SK-N-MC (cell line): ENCODE data around the gene EMX2.

Experiments
- DNase-seq: peaks from one replicate; pipeline ENCODE4 v3.0.0-alpha.2; 2011; ENCODE audit warnings: low read depth, low spot score
- H3K27ac ChIP-seq: fragments of 200-600 bp; sonication (generic); 2 replicates; pipeline ENCODE4 v1.5.1; 2016; ENCODE audit warnings: mixed run types
- H3K36me3 ChIP-seq: fragments of 200-600 bp; sonication (generic); 2 replicates; pipeline ENCODE4 v1.6.1; 2017; ENCODE audit warnings: antibody characterized with exemption, low read length, mixed read lengths; ENCODE audit not compliant: insufficient read depth
- H3K4me3 ChIP-seq: fragments of 200-600 bp; sonication (generic); 2 replicates; pipeline ENCODE4 v1.5.1; 2016
- H3K9ac ChIP-seq: fragments of 200-600 bp; sonication (generic); 2 replicates; pipeline ENCODE4 v1.8.0; 2017; ENCODE audit warnings: mixed run types, mixed read lengths; ENCODE audit not compliant: insufficient read length
- H3K9me3 ChIP-seq: fragments of 200-600 bp; sonication (generic); 2 replicates; pipeline ENCODE4 v1.6.1; 2017; ENCODE audit warnings: low read depth, mild to moderate bottlenecking, antibody characterized with exemption, low read length, moderate library complexity, mixed read lengths
- EZH2 ChIP-seq: fragments of 200-600 bp; sonication (generic); IDR thresholded peaks from one replicate; pipeline ENCODE4 v1.6.1; 2017; ENCODE audit warnings: antibody characterized with exemption
- FOXP2 ChIP-seq: optimal IDR thresholded peaks from 2 replicates; pipeline ENCODE3; 2011; ENCODE audit warnings: mild to moderate bottlenecking, moderate library complexity; ENCODE audit not compliant: insufficient read depth; ENCODE audit errors: extremely low read length, control extremely low read depth
- POLR2AphosphoS5 ChIP-seq: IDR thresholded peaks from 2 replicates; pipeline ENCODE4 v1.6.1; 2012; ENCODE audit warnings: mild to moderate bottlenecking, low read depth, low read length, borderline replicate concordance

The EMX2 gene

DNA sequence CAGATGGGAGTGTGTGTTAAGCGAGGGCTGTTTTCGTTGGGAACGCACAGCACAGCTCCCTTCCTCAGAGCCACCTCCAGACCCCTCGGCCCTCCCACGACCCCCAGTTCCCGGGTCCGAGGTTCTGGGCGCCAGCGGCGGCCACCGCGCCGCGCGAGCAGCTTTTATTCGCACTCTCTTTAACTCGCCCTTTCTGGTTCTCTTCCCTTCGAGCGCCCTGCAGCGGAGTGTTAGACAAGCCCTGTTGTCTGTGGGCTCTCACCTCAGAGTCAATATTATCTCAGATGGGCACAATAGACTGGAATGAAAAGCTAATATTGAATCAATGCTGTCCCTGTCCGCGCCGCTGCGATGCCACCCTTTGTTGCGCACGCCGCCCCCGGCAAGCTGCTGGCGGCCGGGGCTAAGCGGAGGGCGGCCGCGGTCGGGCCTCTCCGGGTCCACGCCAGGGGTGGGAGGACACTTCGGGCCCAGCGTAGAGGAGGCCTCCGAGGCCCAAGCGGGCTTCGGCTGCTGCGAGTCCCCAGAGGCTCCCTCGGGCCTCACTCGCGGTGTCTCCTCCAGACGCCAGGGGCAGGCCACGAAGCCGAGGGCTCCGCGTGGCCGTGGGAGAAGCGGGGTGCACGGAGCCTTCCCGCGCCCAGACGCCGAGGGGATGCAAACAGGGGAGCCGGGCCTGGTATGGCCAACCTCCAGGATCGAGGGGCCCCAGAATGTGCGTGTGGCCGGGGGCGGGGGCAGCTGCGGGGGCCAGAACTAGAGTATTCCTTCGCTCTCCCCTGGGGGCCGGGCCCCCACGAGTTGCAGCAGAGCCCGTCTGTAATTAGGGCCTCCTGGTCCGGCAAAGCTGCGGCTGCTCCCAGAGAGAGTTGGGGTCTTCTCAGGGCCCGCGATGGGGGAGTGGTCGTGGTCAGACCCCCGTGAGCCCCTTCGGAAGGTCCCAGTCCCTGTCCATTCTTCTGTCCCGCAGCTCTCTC is 7.9 kb upstream of the EMX2 start:
- H3K4me3 ChIP-seq: no peak overlapping the region
- H3K9me3 ChIP-seq: no peaks in the 10 kb centered on the region
- H3K27ac ChIP-seq: no peak overlapping the region
- TF ChIP-seq POLR2AphosphoS5: no peak
- no peak for TF ChIP-seq FOXP2
- TF ChIP-seq EZH2: no peak
- no peak for DNase-seq
- H3K36me3 ChIP-seq: no peaks in the 10 kb centered on the region
- H3K9ac ChIP-seq: no peak overlapping the region

DNA sequence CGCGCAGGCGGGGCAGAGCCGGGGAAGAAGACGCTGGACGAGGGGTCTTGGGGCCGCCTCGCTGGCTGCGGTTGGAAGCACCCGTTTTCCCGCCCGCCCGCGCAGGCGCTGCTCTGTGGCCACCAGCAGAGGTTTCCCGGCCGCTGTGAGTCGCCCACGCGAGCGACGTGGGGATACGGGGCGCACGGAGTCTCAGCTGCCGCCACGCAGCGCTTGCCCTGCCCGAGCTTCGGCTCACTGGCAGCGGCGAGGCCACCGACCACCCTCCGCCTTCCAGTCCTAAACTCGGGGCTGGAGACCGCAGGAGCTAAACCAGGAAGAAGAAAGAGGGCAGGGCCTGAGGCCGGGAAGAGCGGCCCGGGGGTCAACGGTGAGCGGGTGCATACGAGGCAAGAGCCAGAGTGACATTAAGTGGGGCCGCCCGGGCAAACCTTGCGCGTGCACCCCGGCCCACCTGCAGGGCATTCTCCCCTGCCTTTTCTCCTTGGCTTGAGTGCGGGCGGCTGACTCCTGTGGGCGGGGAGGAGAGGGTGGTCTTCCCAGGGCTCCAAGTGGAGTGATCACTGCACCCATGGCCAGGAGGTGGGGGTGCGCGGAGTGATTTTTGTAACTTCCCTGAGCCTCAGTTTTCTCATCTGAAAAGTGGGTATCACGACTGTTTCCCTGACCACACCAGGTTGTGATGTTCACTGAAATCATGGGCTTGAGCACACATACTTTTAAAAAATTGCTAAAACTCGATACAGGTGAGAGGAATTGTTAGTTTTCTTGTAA is 7.1 kb upstream of the EMX2 start:
- H3K27ac ChIP-seq: no peak overlapping the region
- H3K4me3 ChIP-seq: no peak overlapping the region

DNA sequence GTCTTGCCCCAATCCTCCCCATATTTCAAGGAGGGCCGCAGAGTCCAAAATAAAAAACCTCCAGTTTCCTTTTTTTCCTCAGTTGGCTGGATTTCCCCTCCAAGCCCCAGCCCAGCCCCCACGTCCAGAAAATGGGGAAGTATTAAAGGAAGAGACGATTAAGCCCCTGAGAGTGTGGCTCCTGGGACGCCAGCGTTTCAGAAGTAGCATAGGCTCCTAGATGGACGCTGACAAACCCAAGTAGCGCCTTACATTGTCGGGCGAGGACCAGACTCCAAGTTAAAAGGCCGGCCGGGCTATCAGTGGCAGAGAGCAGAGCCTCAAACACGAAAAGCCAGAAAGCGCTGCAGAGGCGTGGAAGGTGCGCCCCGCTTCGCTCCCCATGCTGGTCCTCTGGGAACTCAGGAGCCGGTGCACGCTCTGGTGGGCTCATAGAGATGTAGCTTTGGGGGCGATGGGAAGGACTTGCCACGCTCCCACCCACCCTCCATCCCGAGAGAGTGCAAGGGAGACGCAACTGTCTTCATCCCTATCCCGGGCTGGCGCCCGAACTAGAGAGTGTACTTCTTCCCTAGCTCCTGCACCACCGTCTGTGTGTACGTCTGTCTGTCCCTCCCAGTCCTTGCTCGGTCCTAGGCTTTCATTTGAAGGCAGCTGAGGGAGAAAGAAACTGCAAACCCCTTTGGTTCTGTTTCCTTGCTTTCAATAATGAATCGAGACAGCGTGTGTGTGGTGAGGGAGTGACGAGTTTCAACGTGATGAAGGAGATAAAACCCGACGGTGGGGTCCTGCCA is 6.3 kb upstream of the EMX2 start:
- Histone ChIP-seq H3K27ac (no peak overlapping the region), H3K4me3 (no peak overlapping the region), H3K9me3 (no peaks in the 10 kb centered on the region), H3K36me3 (no peaks in the 10 kb centered on the region), H3K9ac (no peak overlapping the region)
- TF ChIP-seq POLR2AphosphoS5 (no peak), EZH2 (no peak), FOXP2 (no peak)
- DNase-seq: no peak

More for the DNA sequence above, 7.1 kb upstream of the EMX2 start:
- no peak for DNase-seq
- H3K9ac ChIP-seq: no peak overlapping the region
- TF ChIP-seq POLR2AphosphoS5: no peak
- no peak for TF ChIP-seq FOXP2
- TF ChIP-seq EZH2: no peak
- H3K9me3 ChIP-seq: no peaks in the 10 kb centered on the region
- no peaks in the 10 kb centered on the region for H3K36me3 ChIP-seq

DNA sequence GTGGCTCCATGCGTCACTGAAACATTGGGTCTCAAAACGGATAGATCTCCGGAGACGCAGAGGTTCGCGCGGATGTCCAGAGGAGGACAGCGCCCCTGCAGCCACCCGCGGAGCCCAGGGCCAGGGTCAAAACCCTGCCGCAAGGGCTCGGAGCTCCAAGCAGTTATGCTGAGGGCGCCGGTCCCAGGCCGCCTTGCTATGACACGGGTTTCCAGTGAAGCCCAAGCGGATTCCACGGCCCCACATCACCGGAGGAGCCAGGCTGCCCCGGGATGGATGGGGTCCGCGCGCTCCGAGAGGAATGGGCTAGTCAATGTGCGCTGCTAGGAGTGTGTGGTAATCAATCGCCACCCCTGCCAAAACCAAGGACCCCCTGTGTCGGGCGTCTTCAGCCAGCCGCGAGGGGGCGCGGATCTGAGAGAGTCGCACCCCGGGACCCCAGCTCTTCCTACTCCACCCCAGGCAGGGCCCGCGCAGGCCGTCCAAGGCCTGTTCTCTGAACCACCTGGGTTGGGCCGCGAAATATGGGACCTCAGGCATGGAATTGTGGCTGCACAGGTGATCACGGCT is 5.6 kb upstream of the EMX2 start:
- Histone ChIP-seq H3K9ac (no peak overlapping the region), H3K4me3 (no peak overlapping the region), H3K36me3 (no peaks in the 10 kb centered on the region), H3K27ac (no peak overlapping the region), H3K9me3 (no peaks in the 10 kb centered on the region)
- TF ChIP-seq POLR2AphosphoS5: no peak
- TF ChIP-seq FOXP2: no peak
- no peak for TF ChIP-seq EZH2
- DNase-seq: no peak

DNA sequence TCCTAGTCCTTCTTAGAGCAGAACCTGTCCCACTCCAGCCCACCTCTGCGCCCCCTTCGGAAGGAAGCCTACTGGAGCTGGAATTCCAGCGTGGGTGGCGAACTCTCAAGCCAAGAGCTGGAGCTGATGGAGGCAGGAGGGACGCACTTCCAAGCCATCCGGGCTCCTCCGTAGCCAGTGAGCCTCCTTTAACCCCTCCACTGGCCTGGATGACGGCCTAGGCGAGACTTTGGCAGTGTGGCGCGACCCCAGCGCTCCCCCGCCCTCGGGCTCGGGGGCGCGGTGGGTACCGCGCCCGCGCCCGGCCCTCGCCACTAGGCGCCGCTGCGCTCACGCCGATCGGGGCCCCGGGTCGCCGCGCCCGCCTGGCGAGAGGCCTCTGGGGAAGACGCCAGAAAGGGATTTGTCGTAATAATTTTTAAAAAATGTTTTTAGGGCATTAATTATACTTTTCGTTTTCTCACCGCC is 5.1 kb upstream of the EMX2 start:
- Histone ChIP-seq H3K36me3 (no peaks in the 10 kb centered on the region), H3K9me3 (no peaks in the 10 kb centered on the region), H3K27ac (no peak overlapping the region), H3K9ac (no peak overlapping the region), H3K4me3 (no peak overlapping the region)
- TF ChIP-seq FOXP2: no peak
- TF ChIP-seq POLR2AphosphoS5: no peak
- no peak for TF ChIP-seq EZH2
- DNase-seq: no peak

DNA sequence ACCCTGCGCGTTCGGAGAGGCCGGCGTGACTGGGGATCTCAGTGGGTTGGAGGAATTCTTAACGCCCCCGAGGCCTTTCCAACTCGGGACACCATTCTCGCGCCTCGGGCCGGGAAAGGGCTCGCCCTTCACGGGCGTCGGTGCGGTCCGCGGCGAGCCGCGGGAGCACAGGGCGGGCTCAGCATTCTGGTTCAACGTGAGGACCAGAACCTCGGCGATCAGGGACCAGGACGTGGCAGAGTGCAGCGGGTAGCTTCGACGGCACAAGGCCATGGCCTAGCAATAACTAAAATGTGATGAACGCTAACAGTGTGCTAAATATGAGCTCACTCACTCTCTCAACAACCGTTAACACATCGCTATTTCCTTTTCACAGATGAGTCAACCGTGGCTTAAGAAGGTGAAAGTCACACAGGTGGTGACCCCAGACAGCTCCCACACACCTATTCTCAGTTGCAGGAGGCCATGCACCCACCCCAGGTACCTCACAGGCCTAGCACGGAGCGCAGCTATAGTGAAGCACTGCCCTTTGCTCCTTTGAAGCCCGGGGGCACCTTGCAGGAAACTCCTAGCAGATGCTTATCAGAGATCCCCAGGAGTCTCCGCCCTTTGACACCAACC is 4.5 kb upstream of the EMX2 start:
- TF ChIP-seq POLR2AphosphoS5: no peak
- no peak for TF ChIP-seq EZH2
- TF ChIP-seq FOXP2: no peak
- Histone ChIP-seq H3K4me3 (no peak overlapping the region), H3K9me3 (no peaks in the 10 kb centered on the region), H3K36me3 (no peaks in the 10 kb centered on the region), H3K9ac (no peak overlapping the region), H3K27ac (no peak overlapping the region)
- no peak for DNase-seq

DNA sequence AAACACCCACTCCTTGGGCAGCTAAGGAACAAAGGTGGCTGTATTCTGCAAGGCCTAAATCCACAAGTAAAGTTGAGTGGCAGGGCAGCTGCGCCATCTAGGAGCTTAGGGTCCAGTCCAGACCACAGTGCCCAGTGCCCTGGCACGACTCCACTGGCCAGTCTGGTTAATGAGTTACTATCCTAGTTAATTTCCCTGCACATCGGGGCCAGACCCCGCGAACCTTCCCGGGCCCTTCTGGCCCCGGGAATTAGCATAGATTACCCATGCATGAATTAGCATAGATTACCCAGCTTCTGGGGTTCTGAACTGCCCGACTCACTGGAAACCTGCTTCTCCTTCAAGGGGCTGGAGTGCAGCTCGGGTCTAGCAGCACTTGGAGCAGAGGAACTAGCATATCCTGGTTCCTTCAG is 3.2 kb upstream of the EMX2 start:
- no peaks in the 10 kb centered on the region for H3K9me3 ChIP-seq
- TF ChIP-seq EZH2 (no peak), POLR2AphosphoS5 (no peak), FOXP2 (no peak)
- no peak overlapping the region for H3K9ac ChIP-seq
- no peaks in the 10 kb centered on the region for H3K36me3 ChIP-seq
- H3K4me3 ChIP-seq: no peak overlapping the region
- no peak for DNase-seq
- H3K27ac ChIP-seq: no peak overlapping the region
